GM19395 (cell line): ENCODE results near the gene IL20RA.

ENCODE experiments used
- ATAC-seq: cut with Tn5 transposase; IDR thresholded peaks from one replicate; pipeline ENCODE4 v1.9.1; 2021; ENCODE audit warnings: mild to moderate bottlenecking, moderate library complexity; ENCODE audit not compliant: unreplicated experiment

IL20RA gene

GRCh38 chr6:137010128-137010718 is 34.5 kb downstream of the IL20RA start:
- ATAC-seq, result no peak

- ATAC-seq, result no peak
Observed at GRCh38 chr6:137008204-137008603, 36.6 kb downstream of the IL20RA start.

GRCh38 chr6:137006056-137006455 is 38.7 kb downstream of the IL20RA start:
- ATAC-seq, result no peak

GRCh38 chr6:137005073-137005472 is 39.7 kb downstream of the IL20RA start:
- no peak for ATAC-seq

GRCh38 chr6:137002505-137002904 is 42.3 kb downstream of the IL20RA start:
- no peak for ATAC-seq

GRCh38 chr6:137001977-137002302 is 42.8 kb downstream of the IL20RA start:
- no peak for ATAC-seq

GRCh38 chr6:137001299-137001976 is 43.3 kb downstream of the IL20RA start:
- no peak for ATAC-seq

GRCh38 chr6:137000825-137001224 is 43.9 kb downstream of the IL20RA start:
- no peak for ATAC-seq

- no peak for ATAC-seq
Observed at GRCh38 chr6:136995521-136995920, 49.2 kb downstream of the IL20RA start.

GRCh38 chr6:136994782-136995181 is 50.0 kb downstream of the IL20RA start:
- no peak for ATAC-seq

- ATAC-seq, result no peak
Observed at GRCh38 chr6:136992113-136992512, 52.7 kb downstream of the IL20RA start.

GRCh38 chr6:136991646-136992045 is 53.1 kb downstream of the IL20RA start:
- ATAC-seq, result no peak

GRCh38 chr6:136990754-136991153 is 54.0 kb downstream of the IL20RA start:
- no peak for ATAC-seq

GRCh38 chr6:136990242-136990578 is 54.6 kb downstream of the IL20RA start:
- no peak for ATAC-seq

- no peak for ATAC-seq
Observed at GRCh38 chr6:136989571-136990241, 55.1 kb downstream of the IL20RA start.

- ATAC-seq, result no peak
Observed at GRCh38 chr6:136987526-136987925, 57.2 kb downstream of the IL20RA start.

GRCh38 chr6:136985502-136985901 is 59.3 kb downstream of the IL20RA start:
- ATAC-seq, result no peak

- no peak for ATAC-seq
Observed at GRCh38 chr6:136984578-136984977, 60.2 kb downstream of the IL20RA start.

GRCh38 chr6:136983687-136984086 is 61.1 kb downstream of the IL20RA start:
- ATAC-seq, result no peak

GRCh38 chr6:136982928-136983327 is 61.8 kb downstream of the IL20RA start:
- ATAC-seq, result no peak

GRCh38 chr6:136980070-136980469 is 64.7 kb downstream of the IL20RA start:
- ATAC-seq, result no peak

GRCh38 chr6:136979206-136979605 is 65.6 kb downstream of the IL20RA start:
- ATAC-seq, result no peak

- no peak for ATAC-seq
Observed at GRCh38 chr6:136977075-136977474, 67.7 kb downstream of the IL20RA start.
